Nephron progenitor cell (in vitro differentiated cells): ENCODE results near the gene PLXDC1.

Experiments used
- DNase-seq: peaks from one replicate; pipeline ENCODE4 v3.0.0; 2021
- H3K27ac Mint-ChIP-seq: 2 replicates; pipeline ENCODE4 v1.8.0; 2021; ENCODE audit warnings: mild to moderate bottlenecking, moderate library complexity, mixed read lengths
- H3K27me3 Mint-ChIP-seq: 2 replicates; pipeline ENCODE4 v1.8.0; 2021; ENCODE audit warnings: mild to moderate bottlenecking, low read depth, mixed read lengths; ENCODE audit not compliant: poor library complexity
- H3K36me3 Mint-ChIP-seq: 2 replicates; pipeline ENCODE4 v1.8.0; 2021; ENCODE audit warnings: low read depth, mixed read lengths
- H3K4me1 Mint-ChIP-seq: 2 replicates; pipeline ENCODE4 v1.8.0; 2021; ENCODE audit warnings: mixed read lengths
- H3K4me3 Mint-ChIP-seq: 2 replicates; pipeline ENCODE4 v1.8.0; 2021; ENCODE audit warnings: mild to moderate bottlenecking, moderate library complexity, mixed read lengths
- H3K9me3 Mint-ChIP-seq: 2 replicates; pipeline ENCODE4 v1.8.0; 2021; ENCODE audit warnings: mild to moderate bottlenecking, moderate library complexity, mixed read lengths
- TF ChIP-seq, protein P1 (sequence below): fragments of 200-600 bp; sonication (generic); IDR thresholded peaks from 2 replicates; pipeline ENCODE4 v1.5.0; 2021; ENCODE audit warnings: antibody characterized with exemption

Gene PLXDC1

DNA sequence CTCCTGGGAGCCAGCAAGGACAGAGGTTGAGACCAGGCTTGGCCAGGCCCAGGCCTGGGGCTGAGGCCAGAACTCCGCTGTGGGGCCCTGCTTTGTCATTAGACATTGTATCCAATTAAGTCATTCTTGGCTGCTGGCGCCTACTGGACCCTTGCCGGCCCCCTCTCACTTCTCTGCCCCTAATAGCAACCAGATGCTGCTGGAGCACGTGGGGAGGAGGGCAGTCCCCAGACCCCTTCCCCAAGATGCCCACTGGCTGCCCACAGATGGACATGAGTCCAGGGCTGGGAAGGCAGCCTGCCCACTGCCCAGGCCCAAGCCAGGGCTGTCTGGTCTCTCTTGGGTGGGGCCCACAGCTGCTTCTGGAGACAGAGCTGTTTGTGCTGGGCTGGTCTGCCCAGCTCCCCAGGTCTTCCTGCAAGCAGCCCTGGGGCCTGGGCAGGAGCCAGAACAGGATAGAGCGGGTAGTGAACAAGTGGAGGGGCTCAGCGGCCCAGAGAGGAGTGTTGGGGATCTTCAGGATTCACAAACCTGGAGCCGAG lies 7.8 kb downstream of the PLXDC1 start:
- Mint-ChIP-seq H3K9me3 (peaks cover 7% of the 10 kb centered on the region), H3K4me1 (no peaks in the 10 kb centered on the region), H3K27ac (no peak overlapping the region), H3K36me3 (no peaks in the 10 kb centered on the region), H3K4me3 (no peak overlapping the region), H3K27me3 (peaks cover 19% of the 10 kb centered on the region)
- no peak for DNase-seq
- TF ChIP-seq, protein P1, sequence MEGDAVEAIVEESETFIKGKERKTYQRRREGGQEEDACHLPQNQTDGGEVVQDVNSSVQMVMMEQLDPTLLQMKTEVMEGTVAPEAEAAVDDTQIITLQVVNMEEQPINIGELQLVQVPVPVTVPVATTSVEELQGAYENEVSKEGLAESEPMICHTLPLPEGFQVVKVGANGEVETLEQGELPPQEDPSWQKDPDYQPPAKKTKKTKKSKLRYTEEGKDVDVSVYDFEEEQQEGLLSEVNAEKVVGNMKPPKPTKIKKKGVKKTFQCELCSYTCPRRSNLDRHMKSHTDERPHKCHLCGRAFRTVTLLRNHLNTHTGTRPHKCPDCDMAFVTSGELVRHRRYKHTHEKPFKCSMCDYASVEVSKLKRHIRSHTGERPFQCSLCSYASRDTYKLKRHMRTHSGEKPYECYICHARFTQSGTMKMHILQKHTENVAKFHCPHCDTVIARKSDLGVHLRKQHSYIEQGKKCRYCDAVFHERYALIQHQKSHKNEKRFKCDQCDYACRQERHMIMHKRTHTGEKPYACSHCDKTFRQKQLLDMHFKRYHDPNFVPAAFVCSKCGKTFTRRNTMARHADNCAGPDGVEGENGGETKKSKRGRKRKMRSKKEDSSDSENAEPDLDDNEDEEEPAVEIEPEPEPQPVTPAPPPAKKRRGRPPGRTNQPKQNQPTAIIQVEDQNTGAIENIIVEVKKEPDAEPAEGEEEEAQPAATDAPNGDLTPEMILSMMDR: no peak

DNA sequence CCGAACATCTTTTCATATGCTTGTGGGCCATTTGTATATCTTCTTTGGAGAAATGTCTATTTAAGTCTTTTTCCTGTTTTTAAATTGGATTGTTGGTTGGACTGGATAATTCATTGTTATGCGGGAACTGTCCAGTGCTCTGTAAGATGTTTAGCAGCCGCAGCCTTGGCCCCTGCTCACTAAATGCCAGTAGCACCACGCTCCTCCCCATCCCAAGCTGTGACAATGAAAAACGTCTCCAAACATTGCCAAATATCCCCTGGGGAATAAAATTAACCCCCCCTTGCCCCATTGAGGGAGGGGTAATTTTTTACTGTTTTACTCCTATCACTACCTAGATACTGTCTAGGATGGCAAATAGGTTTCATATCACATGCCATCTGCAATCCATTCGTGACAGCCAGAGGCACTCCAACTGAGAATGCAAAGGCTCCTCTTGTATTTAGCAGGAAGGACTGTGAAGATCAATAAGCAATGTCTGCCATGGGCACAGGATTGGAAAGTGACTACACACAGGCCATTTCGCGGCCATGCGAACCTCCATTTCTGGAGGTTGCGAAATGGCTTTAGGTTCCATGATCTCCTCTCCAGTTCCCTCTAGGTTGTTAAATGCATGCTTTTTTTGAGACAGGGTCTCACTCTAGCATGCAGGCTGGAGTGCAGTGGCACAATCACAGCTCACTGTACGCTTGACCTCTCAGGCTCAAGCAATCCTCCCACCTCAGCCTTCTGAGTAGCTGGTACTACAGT lies 9.3 kb downstream of the PLXDC1 start:
- no peak overlapping the region for H3K4me3 Mint-ChIP-seq
- TF ChIP-seq, protein P1: no peak
- H3K4me1 Mint-ChIP-seq: no peaks in the 10 kb centered on the region

DNA sequence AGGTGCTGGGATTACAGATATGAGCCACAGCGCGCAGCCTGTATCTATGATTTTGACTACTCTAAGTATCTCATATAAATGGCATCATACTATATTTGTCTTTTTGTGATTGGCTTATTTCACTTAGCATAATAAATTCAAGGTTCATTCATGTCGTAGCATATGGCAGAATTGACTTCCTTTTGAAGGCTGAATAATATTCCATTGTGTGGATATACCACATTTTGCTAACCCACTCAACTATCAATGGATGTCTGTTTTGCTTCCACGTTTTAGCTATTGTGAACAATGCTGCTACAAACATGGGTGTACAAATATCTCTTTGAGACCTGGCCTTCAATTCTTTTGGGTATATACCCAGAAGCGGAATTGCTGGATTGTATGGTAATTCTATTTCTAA lies 10.1 kb downstream of the PLXDC1 start:
- H3K4me3 Mint-ChIP-seq: no peak overlapping the region
- no peak for DNase-seq
- peaks cover 7% of the 10 kb centered on the region for H3K9me3 Mint-ChIP-seq
- H3K27ac Mint-ChIP-seq: no peak overlapping the region
- H3K27me3 Mint-ChIP-seq: peaks cover 2% of the 10 kb centered on the region
- TF ChIP-seq, protein P1: no peak
- no peaks in the 10 kb centered on the region for H3K36me3 Mint-ChIP-seq
- H3K4me1 Mint-ChIP-seq: no peaks in the 10 kb centered on the region

More for the DNA sequence above, 9.3 kb downstream of the PLXDC1 start:
- Mint-ChIP-seq H3K36me3 (no peaks in the 10 kb centered on the region), H3K27ac (no peak overlapping the region), H3K27me3 (peaks cover 4% of the 10 kb centered on the region), H3K9me3 (peaks cover 7% of the 10 kb centered on the region)
- no peak for DNase-seq

- no peak overlapping the region for H3K27ac Mint-ChIP-seq
- TF ChIP-seq, protein P1: no peak
- DNase-seq: no peak
- H3K36me3 Mint-ChIP-seq: no peaks in the 10 kb centered on the region
- no peak overlapping the region for H3K4me3 Mint-ChIP-seq
- H3K9me3 Mint-ChIP-seq: peaks cover 7% of the 10 kb centered on the region
- H3K27me3 Mint-ChIP-seq: peaks cover 2% of the 10 kb centered on the region
- H3K4me1 Mint-ChIP-seq: no peaks in the 10 kb centered on the region
Measured at GRCh38 chr17:39139561-39139960, 11.9 kb downstream of the PLXDC1 start.

DNA sequence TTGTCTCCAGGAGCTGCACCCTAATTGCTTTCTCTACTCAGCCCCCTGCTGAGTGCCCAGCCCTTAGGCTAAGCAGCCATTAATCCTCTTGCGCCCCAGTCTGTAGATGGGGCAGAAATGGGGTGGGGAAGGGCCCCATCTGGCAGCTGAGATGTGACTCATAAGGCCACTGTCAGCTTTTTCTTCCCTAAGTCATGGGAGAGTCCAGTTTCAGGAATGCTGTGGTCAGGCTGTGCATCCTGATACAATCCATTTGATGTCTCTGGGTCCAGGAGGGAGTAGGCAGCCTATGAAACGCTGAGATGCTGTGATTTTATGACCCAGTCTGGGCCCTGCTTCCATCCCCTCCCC lies 12.3 kb downstream of the PLXDC1 start:
- no peak overlapping the region for H3K4me3 Mint-ChIP-seq
- no peak for DNase-seq
- no peaks in the 10 kb centered on the region for H3K4me1 Mint-ChIP-seq
- H3K27ac Mint-ChIP-seq: no peak overlapping the region
- H3K36me3 Mint-ChIP-seq: no peaks in the 10 kb centered on the region
- H3K27me3 Mint-ChIP-seq: peaks cover 2% of the 10 kb centered on the region
- peaks cover 7% of the 10 kb centered on the region for H3K9me3 Mint-ChIP-seq
- TF ChIP-seq, protein P1: no peak
